ENCODE results near the gene RNF180.
A peak's percentile ranks its signal among the peaks of the same experiment; 100 is the strongest.
"Not testable (repeated sequence)": the region's sequence is repeated elsewhere in the genome, so short reads cannot be mapped to it uniquely, and the experiment has no call there.

Gene RNF180

GRCh38 chr5:64286381-64286780, 120.7 kb downstream of the RNF180 start:
- DNase-seq = no peak

DNA sequence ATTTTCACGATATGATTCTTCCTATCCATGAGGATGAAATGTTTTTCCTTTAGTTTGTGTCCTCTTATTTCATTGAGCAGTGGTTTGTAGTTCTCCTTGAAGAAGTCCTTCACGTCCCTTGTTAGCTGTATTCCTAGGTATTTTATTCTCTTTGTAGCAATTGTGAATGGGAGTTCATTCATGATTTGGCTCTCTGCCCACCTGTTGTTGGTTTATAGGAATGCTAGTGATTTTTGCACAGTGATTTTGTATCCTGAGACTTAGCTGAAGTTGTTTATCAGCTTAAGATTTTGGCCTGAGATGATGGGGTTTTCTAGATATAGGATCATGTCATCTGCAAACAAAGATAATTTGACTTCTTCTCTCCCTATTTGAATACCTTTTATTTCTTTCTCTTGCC, 122.9 kb downstream of the RNF180 start:
- not testable (repeated sequence) for DNase-seq

DNA sequence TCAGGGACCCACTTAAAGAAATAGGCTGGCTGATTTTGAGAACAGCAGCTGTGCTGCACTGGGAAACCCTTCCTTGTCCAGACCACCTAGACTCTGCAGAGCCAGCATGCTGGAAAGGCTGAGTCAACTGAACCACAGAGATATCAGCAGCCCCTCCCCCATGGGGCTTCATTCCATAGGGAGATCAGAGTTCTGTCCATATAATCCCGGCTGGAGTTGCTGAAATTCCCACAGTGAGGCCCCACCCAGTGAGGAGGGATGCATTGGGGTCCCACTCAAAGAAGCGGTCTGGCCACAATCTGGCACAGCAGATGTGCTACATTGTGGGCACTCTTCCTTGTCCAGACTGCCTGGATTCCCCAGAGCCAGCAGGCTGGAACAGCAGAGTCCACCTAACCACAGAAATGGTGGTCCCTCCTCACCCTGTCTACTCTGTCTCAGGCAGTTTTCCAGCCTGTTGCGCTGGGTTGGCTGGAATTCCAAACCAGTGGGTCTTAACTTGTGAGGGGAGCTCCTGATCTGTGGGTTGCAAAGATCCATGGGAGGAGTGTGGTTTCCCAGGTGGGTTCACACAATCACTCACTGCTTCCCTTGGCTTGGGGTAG, 127.1 kb downstream of the RNF180 start:
- DNase-seq = peak; percentile 4

GRCh38 chr5:64295101-64295500, 129.5 kb downstream of the RNF180 start:
- DNase-seq = no peak

DNA sequence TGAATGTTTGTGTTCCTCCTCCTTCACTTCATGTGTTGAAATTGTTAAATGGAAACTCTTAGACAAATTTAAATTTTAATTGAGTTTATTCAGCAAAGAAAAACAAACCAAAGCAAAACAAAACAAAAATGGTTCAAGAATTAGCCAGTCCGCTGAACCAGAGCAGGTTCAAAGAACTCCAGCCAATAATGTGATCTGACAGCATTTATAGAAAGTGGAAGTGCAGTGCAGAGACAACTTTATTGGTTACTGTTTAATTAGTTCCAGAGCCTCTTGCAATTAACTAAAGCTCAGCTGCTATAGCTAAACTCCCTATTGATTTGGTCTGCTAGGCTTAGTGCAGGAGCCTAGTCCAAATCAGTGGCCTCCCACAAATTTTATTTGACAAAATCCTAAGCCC, 132.9 kb downstream of the RNF180 start:
- no peak for DNase-seq

GRCh38 chr5:64299805-64300204, 134.2 kb downstream of the RNF180 start:
- DNase-seq = peak; percentile 23

- peak; percentile 2 for DNase-seq
These were observed 135.9 kb downstream of the RNF180 start for GRCh38 chr5:64301566-64301965.

GRCh38 chr5:64308135-64308534, 142.5 kb downstream of the RNF180 start:
- DNase-seq = no peak

- no peak for DNase-seq
These were observed 146.8 kb downstream of the RNF180 start for GRCh38 chr5:64312491-64312890.

- DNase-seq = no peak
These were observed 150.1 kb downstream of the RNF180 start for GRCh38 chr5:64315778-64316177.

GRCh38 chr5:64318175-64318574, 152.5 kb downstream of the RNF180 start:
- no peak for DNase-seq

GRCh38 chr5:64323591-64323990, 157.9 kb downstream of the RNF180 start:
- DNase-seq = no peak

DNA sequence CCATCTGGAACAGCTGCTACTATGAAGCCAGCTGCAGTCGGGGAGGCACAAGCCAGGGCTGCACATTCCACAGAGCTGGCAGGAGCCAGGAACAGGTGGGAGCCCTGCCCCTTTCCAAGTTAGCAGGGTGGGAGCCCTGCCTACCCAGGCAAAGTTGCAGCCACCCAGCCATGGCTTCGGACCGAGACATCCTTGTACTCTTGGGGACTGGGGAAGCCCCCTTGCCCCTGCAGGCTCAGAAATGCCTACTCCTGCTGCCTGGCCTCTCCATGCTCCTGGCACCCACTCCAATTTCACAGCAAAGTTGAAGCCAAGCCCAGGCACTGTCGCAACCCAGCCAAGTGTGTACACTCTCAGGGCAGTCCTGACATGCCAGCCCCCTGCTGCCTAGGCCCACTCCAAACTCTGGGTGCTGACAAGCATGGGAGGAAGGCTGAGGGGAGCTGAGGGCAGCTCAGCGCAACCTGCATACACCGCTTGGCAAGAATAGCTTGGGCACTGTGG, 165.1 kb downstream of the RNF180 start:
- no peak for DNase-seq

- no peak for DNase-seq
These were observed 166.1 kb downstream of the RNF180 start for GRCh38 chr5:64331597-64332277.

DNA sequence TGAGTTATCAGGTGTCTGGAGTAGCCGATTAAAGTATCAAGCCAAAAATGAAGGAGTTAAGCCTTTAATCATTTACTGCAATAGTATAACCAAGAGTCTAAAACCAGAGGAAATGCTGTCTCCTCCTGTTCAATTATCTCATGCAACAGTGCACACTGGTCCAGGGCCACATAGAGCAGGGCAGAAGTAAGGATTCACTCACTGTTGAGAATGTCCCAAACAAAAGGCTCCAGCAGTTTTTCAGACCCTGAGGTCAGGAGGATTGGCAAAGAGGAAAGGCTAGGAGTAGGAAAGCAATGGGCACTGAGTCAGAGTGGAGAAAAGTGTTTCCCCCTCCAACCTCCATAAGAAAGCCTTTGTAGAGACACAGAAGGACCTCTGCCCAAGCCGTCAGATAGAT, 168.2 kb downstream of the RNF180 start:
- no peak for DNase-seq

DNA sequence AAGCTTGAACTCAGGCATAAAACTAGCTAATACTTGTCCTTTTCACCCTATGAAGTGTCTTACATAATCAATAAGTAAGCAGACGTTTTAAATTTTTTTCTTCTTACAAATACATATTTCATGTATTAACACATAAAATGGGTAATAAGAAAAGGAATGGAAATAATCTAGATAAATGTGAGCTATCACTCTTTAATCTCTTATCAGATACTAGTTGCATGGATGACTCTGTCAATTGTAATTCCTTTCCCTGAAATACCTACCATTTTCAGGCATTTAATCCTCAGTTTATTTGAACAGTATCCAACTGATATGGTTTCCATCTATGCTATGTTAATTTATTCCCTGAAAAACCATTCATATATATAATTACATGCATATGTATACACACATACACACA, 174.1 kb downstream of the RNF180 start:
- DNase-seq = peak; percentile 37

DNA sequence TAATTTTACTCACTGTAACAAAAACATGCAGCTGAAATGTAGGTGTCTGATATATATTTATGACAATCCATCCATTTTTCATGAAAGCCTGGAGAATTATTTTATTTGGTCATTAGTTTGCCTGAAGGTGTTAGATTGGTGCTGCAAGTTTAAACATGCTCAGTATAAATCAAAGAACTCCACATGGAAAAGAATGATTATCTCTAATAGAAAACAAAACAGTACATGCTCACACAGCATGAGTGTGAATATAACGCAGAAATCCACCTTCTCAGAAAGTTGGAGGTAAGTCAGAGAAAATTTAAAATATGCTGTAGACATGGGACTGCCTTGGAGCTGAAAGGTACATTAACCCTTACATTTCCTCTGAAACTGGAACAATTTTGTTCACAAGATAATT, 174.7 kb downstream of the RNF180 start:
- no peak for DNase-seq

GRCh38 chr5:64341340-64341739, 175.7 kb downstream of the RNF180 start:
- DNase-seq = no peak

DNA sequence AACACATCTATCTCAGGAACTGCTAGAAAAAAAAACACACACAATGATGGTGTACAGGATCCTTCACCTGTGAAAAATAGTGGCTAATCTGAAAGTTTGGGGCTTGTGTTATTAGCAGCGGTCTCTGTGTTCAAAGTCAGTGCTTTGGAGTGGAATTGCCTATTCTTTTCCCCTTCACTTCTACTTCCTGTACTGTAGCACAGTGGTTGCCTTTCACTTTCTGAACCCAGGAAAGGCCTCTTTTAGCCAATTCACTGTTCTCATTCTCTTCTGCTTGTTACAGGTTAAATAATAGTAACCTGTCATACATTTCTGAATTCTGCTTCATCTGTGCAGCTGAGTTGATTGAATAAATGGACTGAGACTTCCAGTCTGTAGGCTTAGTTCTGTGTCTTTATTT, 178.9 kb downstream of the RNF180 start:
- DNase-seq = no peak

GRCh38 chr5:64347309-64347708, 181.7 kb downstream of the RNF180 start:
- no peak for DNase-seq

- DNase-seq = no peak
These were observed 198.8 kb downstream of the RNF180 start for GRCh38 chr5:64364426-64364825.

DNA sequence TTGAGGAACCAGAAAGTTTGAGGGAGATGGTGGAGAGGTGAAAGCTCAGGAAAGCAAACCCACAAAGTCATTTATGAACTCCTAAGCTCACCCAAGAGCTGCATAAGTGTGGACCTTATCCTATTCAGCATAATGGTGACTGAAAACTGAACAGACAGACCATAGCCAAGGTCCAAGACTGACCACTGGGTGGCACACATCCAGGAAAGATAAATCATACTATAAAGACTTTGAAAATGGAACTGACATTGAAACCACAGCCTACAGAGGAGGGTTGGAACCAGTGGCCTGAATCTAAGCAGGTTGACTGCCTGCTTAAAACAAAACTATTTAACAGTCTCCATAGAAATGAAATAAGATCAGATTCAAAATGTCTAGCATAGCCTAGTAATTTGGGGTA, 219.1 kb downstream of the RNF180 start:
- peak; percentile 38 for DNase-seq

GRCh38 chr5:64397552-64397951, 231.9 kb downstream of the RNF180 start:
- no peak for DNase-seq

DNA sequence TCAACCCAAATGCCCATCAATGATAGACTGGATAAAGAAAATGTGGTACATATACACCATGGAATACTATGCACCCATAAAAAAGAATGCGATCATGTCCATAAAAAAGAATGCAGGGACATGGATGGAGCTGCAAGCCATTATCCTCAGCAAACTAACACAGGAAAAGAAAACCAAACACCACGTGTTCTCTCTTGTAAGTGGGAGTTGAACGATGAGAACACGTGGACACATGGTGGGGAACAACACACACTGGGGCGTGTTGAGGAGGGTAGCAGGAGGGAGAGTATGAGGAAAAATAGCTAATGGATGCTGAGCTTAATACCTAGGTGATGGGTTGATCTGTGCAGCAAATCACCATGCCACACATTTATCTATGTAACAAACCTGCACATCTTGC, 233.1 kb downstream of the RNF180 start:
- DNase-seq = not testable (repeated sequence)
